ENCODE data around the gene FAM200B. TPM values are rescaled to one million over a fixed set of nuclear protein-coding genes. Genes with fewer than 3 reads are reported as not detected.

FAM200B gene
- total RNA-seq, 2 donors from 2014 or later, result 27.8 to 35.2 TPM

- H3K9me3 ChIP-seq, result no peaks in the 10 kb centered on the region
- H3K4me1 ChIP-seq (ENCODE audit: control insufficient read depth in 1 of 2, low read depth in 2 of 2), result peaks cover 4 to 16% of the 10 kb centered on the region in 2 donors
- no peak overlapping the region for H3K4me3 ChIP-seq
- ATAC-seq (ENCODE audit: insufficient number of reproducible peaks, low FRiP score, low read depth), result no peak
- no peaks in the 10 kb centered on the region for H3K36me3 ChIP-seq
- no peak for DNase-seq (ENCODE audit: low spot score)
- no peaks in the 10 kb centered on the region for H3K27me3 ChIP-seq (replicated peaks; ENCODE audit: insufficient read depth)
- TF ChIP-seq CTCF (IDR thresholded peaks at IDR 0.05), result no peak
- H3K27ac ChIP-seq, result no peak overlapping the region
Measured at GRCh38 chr4:15714646-15715435, 33.2 kb downstream of the FAM200B start.

- no peak for TF ChIP-seq CTCF (IDR thresholded peaks at IDR 0.05)
- Histone ChIP-seq H3K27ac (no peak overlapping the region), H3K9me3 (no peaks in the 10 kb centered on the region), H3K4me1 (ENCODE audit: control insufficient read depth in 1 of 2, low read depth in 2 of 2) (peaks cover 4 to 16% of the 10 kb centered on the region in 2 donors), H3K36me3 (no peaks in the 10 kb centered on the region), H3K4me3 (no peak overlapping the region), H3K27me3 (replicated peaks; ENCODE audit: insufficient read depth) (no peaks in the 10 kb centered on the region)
- ATAC-seq (ENCODE audit: insufficient number of reproducible peaks, low FRiP score, low read depth) (no peak), DNase-seq (ENCODE audit: low spot score) (no peak)
Measured at GRCh38 chr4:15716115-15716514, 34.5 kb downstream of the FAM200B start.

- H3K4me1 ChIP-seq (ENCODE audit: control insufficient read depth in 1 of 2, low read depth in 2 of 2), result peaks cover 4 to 16% of the 10 kb centered on the region in 2 donors
- no peaks in the 10 kb centered on the region for H3K27me3 ChIP-seq (replicated peaks; ENCODE audit: insufficient read depth)
- ATAC-seq (ENCODE audit: insufficient number of reproducible peaks, low FRiP score, low read depth), result no peak
- no peaks in the 10 kb centered on the region for H3K36me3 ChIP-seq
- no peaks in the 10 kb centered on the region for H3K9me3 ChIP-seq
- no peak for TF ChIP-seq CTCF (IDR thresholded peaks at IDR 0.05)
- H3K27ac ChIP-seq, result peak overlapping the region in 1 of 2 donors; percentile 51
- peak overlapping the region; percentile 26 for H3K4me3 ChIP-seq
- no peak for DNase-seq (ENCODE audit: low spot score)
Measured at GRCh38 chr4:15717086-15717485, 35.5 kb downstream of the FAM200B start.

- no peak overlapping the region for H3K4me3 ChIP-seq
- no peak for ATAC-seq (ENCODE audit: insufficient number of reproducible peaks, low FRiP score, low read depth)
- no peaks in the 10 kb centered on the region for H3K27me3 ChIP-seq (replicated peaks; ENCODE audit: insufficient read depth)
- TF ChIP-seq CTCF (IDR thresholded peaks at IDR 0.05), result no peak
- H3K9me3 ChIP-seq, result no peaks in the 10 kb centered on the region
- no peak for DNase-seq (ENCODE audit: low spot score)
- H3K36me3 ChIP-seq, result no peaks in the 10 kb centered on the region
- H3K4me1 ChIP-seq (ENCODE audit: control insufficient read depth in 1 of 2, low read depth in 2 of 2), result peaks cover 4 to 16% of the 10 kb centered on the region in 2 donors
- peak overlapping the region in 1 of 2 donors; percentile 51 for H3K27ac ChIP-seq
Measured at GRCh38 chr4:15717657-15718416, 36.2 kb downstream of the FAM200B start.

- TF ChIP-seq CTCF (IDR thresholded peaks at IDR 0.05), result no peak
- Histone ChIP-seq H3K27me3 (replicated peaks; ENCODE audit: insufficient read depth) (no peaks in the 10 kb centered on the region), H3K4me3 (no peak overlapping the region), H3K27ac (no peak overlapping the region), H3K4me1 (ENCODE audit: control insufficient read depth in 1 of 2, low read depth in 2 of 2) (peaks cover 4 to 16% of the 10 kb centered on the region in 2 donors), H3K36me3 (no peaks in the 10 kb centered on the region), H3K9me3 (no peaks in the 10 kb centered on the region)
- no peak for ATAC-seq (ENCODE audit: insufficient number of reproducible peaks, low FRiP score, low read depth)
- DNase-seq (ENCODE audit: low spot score), result no peak
Measured at GRCh38 chr4:15718465-15718864, 36.8 kb downstream of the FAM200B start.

Measured in thoracic aorta (tissue), 2 donors.